ENCODE data around the gene GBX1. TPM values are rescaled to one million over a fixed set of nuclear protein-coding genes. Genes with fewer than 3 reads are reported as not detected.

GBX1 gene
- total and polyA plus RNA-seq, 2 of the 4 experiments (the other 2 are of a cell fraction), result not detected

DNA sequence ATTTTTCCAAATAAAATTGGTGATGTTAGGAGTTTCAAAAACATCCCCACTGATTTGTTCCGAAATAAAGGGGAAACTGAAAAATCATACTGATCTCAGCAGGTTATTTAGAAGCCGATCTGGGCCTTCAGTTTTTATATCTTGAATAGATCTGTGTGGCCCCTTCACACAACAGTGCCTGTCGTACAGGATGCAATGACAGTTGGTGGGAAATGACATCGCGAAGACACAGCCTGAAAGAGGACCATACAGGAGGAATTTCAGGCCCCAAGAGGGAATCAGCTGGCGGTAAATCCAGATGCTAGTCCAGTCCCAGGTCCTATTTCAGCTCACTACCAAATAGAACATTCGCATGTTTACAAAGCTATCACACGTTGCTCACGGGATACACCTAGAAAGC is 39.8 kb upstream of the GBX1 start:
- Histone ChIP-seq H4K91ac (ENCODE audit: insufficient read depth, low read depth, low read length) (no peak overlapping the region), H2AK5ac (ENCODE audit: low read depth, low read length) (no peak overlapping the region), H3K9ac (ENCODE audit: low read depth, low read length) (no peak overlapping the region), H3K18ac (ENCODE audit: low read depth, low read length) (no peak overlapping the region), H4K8ac (ENCODE audit: low read depth in 2 of 2, low read length in 2 of 2) (no peak overlapping the region), H3K27ac (ENCODE audit: insufficient read depth, low read length) (no peak overlapping the region), H3K4ac (ENCODE audit: low read depth, low read length) (no peak overlapping the region), H3K36me3 (ENCODE audit: control insufficient read depth, insufficient read depth, low read length) (peaks cover 2% of the 10 kb centered on the region), H3K14ac (replicated peaks; ENCODE audit: low read depth, low read length) (no peak overlapping the region), H2BK5ac (ENCODE audit: low read depth, low read length, poor library complexity, severe bottlenecking) (no peak overlapping the region), H3K4me2 (ENCODE audit: low read depth, low read length) (no peak overlapping the region), H3K23ac (ENCODE audit: low read depth, low read length) (no peak overlapping the region), H2AFZ (replicated peaks; ENCODE audit: low read length, poor library complexity) (no peak overlapping the region), H3K56ac (ENCODE audit: extremely low read depth, insufficient read depth, low read length) (no peak overlapping the region), H4K20me1 (ENCODE audit: insufficient read depth, low read length) (no peaks in the 10 kb centered on the region), H2BK120ac (ENCODE audit: low read depth, low read length) (no peak overlapping the region), H2BK20ac (ENCODE audit: low read depth, low read length) (no peak overlapping the region), H2AK9ac (replicated peaks; ENCODE audit: low read depth, low read length, poor library complexity) (no peak overlapping the region), H3K27me3 (ENCODE audit: control insufficient read depth, insufficient read depth, low read length) (peaks cover 56% of the 10 kb centered on the region), H3K79me1 (ENCODE audit: low read depth in 1 of 2, low read length in 2 of 2) (no peaks in the 10 kb centered on the region), H3K4me1 (ENCODE audit: control insufficient read depth, insufficient read depth, low read length) (no peaks in the 10 kb centered on the region), H3K9me1 (ENCODE audit: insufficient read depth, low read length) (no peaks in the 10 kb centered on the region; the same call in 1 of the 2 replicates), H3K4me3 (ENCODE audit: insufficient read depth, low read depth, low read length) (no peak overlapping the region), H2BK15ac (ENCODE audit: low read depth, low read length) (no peak overlapping the region), H3K9me3 (ENCODE audit: control insufficient read depth, insufficient read depth, low read length) (no peaks in the 10 kb centered on the region), H4K5ac (ENCODE audit: low read depth, low read length) (no peak overlapping the region)
- TF ChIP-seq POLR2A (IDR thresholded peaks at IDR 0.05; ENCODE audit: low read depth, low read length), result no peak
- TF ChIP-seq CEBPB (IDR thresholded peaks at IDR 0.05; ENCODE audit: low read depth, low read length), result no peak
- TF ChIP-seq SMC3 (IDR thresholded peaks at IDR 0.05; ENCODE audit: low read depth, low read length), result no peak
- no peak for TF ChIP-seq CTCF (conservative IDR thresholded peaks at IDR 0.05; ENCODE audit: low read depth, low read length)
- ATAC-seq (ENCODE audit: low read depth), result no peak
- intact Hi-C loops (cut with micrococcal nuclease) (no loop called here), dilution Hi-C loops (cut with HindIII; ENCODE audit: low sequenced_read_pairs, unreplicated experiment) (no loop called here), in situ Hi-C loops (cut with MboI; ENCODE audit: low sequenced_read_pairs) (no loop called here)
- DNase-seq, result no peak
- ChIA-PET CTCF (no interaction called here), POLR2A (ENCODE audit: unreplicated experiment) (no interaction called here)
- BruUV-seq (replicated peaks), result no TSS peak
- 56% methylated on average over 5 of the region's 9 CpGs; no CpG with 5 or more reads in 1 of the 2 experiments for WGBS, 2 experiments (ENCODE audit: extremely low coverage in 2 of 2, insufficient read length in 1 of 2)
